OCI-LY7 (cell line): ENCODE data around the gene COL4A2. TPM values are rescaled to one million over a fixed set of nuclear protein-coding genes. Genes with fewer than 3 reads are reported as not detected.

Experiments used
- BruUV-seq: library from RNA; stranded (reverse); fragments of 400-500 nt; replicated peaks from 2 replicates; lab custom pipeline; 2021; lab: Mats Ljungman, UMichigan
- CTCF ChIA-PET: fragments of 300-600 bp; sonication (Branson Sonifier 250); formaldehyde crosslinking; loops from one replicate; lab custom pipeline; 2022; ENCODE audit warnings: antibody characterized with exemption; ENCODE audit not compliant: unreplicated experiment; lab: Charles Lee
- POLR2A ChIA-PET: fragments of 300-600 bp; sonication (Branson Sonifier 250); formaldehyde crosslinking; loops from one replicate; lab custom pipeline; 2022; ENCODE audit warnings: antibody characterized with exemption; lab: Charles Lee
- DNase-seq: peaks from one replicate; pipeline ENCODE4 v3.0.0-alpha.2; 2015; ENCODE audit warnings: low spot score
- H2AFZ ChIP-seq: fragments of 200-600 bp; sonication (generic), shearing (Covaris generic); 2 replicates; pipeline ENCODE4 v1.6.1; 2014; ENCODE audit warnings: mild to moderate bottlenecking, antibody characterized with exemption, low read length, moderate library complexity
- H3K27ac ChIP-seq: fragments of 200-600 bp; sonication (generic); 2 replicates; pipeline ENCODE4 v1.5.1; 2014; ENCODE audit warnings: mixed run types, low read depth, mild to moderate bottlenecking, moderate library complexity, low read length, inconsistent platforms; ENCODE audit not compliant: poor library complexity, severe bottlenecking
- H3K36me3 ChIP-seq: fragments of 200-600 bp; sonication (generic); 2 replicates; pipeline ENCODE4 v1.6.1; 2014; ENCODE audit warnings: mild to moderate bottlenecking, antibody characterized with exemption, low read length, moderate library complexity, mixed read lengths; ENCODE audit not compliant: insufficient read depth
- H3K4me1 ChIP-seq: fragments of 200-600 bp; sonication (generic); 2 replicates; pipeline ENCODE4 v1.5.1; 2014; ENCODE audit warnings: mild to moderate bottlenecking, low read length; ENCODE audit not compliant: insufficient read depth, poor library complexity, severe bottlenecking
- H3K4me2 ChIP-seq: fragments of 200-600 bp; sonication (generic); 2 replicates; pipeline ENCODE4 v1.6.1; 2014; ENCODE audit warnings: mild to moderate bottlenecking, low read length
- H3K4me3 ChIP-seq: fragments of 200-600 bp; sonication (generic); 2 replicates; pipeline ENCODE4 v1.5.1; 2014; ENCODE audit warnings: mild to moderate bottlenecking, low read depth, low read length; ENCODE audit not compliant: poor library complexity, severe bottlenecking
- H3K79me2 ChIP-seq: fragments of 200-600 bp; sonication (generic); 2 replicates; pipeline ENCODE4 v1.6.1; 2016; ENCODE audit warnings: low read depth, mild to moderate bottlenecking, low read length, moderate library complexity, mixed read lengths; ENCODE audit not compliant: insufficient read depth
- H3K9me2 ChIP-seq: fragments of 200-600 bp; sonication (generic); 2 replicates; pipeline ENCODE4 v1.6.1; 2016; ENCODE audit warnings: mild to moderate bottlenecking, low read length, mixed read lengths; ENCODE audit not compliant: insufficient read depth
- H3K9me3 ChIP-seq: fragments of 200-600 bp; sonication (generic); 2 replicates; pipeline ENCODE4 v1.6.1; 2014; ENCODE audit warnings: mild to moderate bottlenecking, mixed run types, low read length, mixed read lengths
- H4K20me1 ChIP-seq: fragments of 200-600 bp; sonication (generic); 2 replicates; pipeline ENCODE4 v1.6.1; 2014; ENCODE audit warnings: mild to moderate bottlenecking, antibody characterized with exemption, low read length, moderate library complexity, mixed read lengths; ENCODE audit not compliant: insufficient read depth
- EZH2phosphoT487 ChIP-seq: fragments of 200-600 bp; sonication (generic); IDR thresholded peaks from 2 replicates; pipeline ENCODE4 v1.6.1; 2018; ENCODE audit warnings: low read depth, borderline replicate concordance, mild to moderate bottlenecking, mixed run types, antibody characterized with exemption, low read length, moderate library complexity, mixed read lengths
- intact Hi-C: fragments of 100-400 bp; cut with micrococcal nuclease; formaldehyde crosslinking; loops from one replicate; pipeline ENCODE4 v1.10.0; 2022; ENCODE audit not compliant: unreplicated experiment
- total RNA-seq, 2 experiments: library from RNA; depleted of rRNA in 1 of 2; stranded (reverse); fragments of >200 nt in 1 of 2; shearing (Covaris generic) in 1 of 2; gene quantifications; 2 replicates each; pipeline ENCODE4 v1.2.3, GENCODE V29; 2014 to 2022
- TF ChIP-seq, protein P1 (sequence below): fragments of 200-600 bp; sonication (generic); conservative IDR thresholded peaks from 2 replicates; pipeline ENCODE4 v1.5.1; 2014; ENCODE audit warnings: mild to moderate bottlenecking, antibody characterized with exemption, low read length, moderate library complexity, mixed read lengths

Gene COL4A2
- total RNA-seq, 2 experiments from 2014 or later = 0.34 TPM; not detected in 1

GRCh38 chr13:110348309-110349105, 41.4 kb downstream of the COL4A2 start:
- H3K79me2 ChIP-seq = no peaks in the 10 kb centered on the region
- intact Hi-C loops = no loop called here
- H3K4me3 ChIP-seq = no peak overlapping the region
- ChIA-PET POLR2A (no interaction called here), CTCF (no interaction called here)
- no peaks in the 10 kb centered on the region for H4K20me1 ChIP-seq
- H3K4me1 ChIP-seq = no peaks in the 10 kb centered on the region
- H2AFZ ChIP-seq = no peak overlapping the region
- H3K27ac ChIP-seq = no peak overlapping the region
- no peak for TF ChIP-seq EZH2phosphoT487
- TF ChIP-seq, protein P1, sequence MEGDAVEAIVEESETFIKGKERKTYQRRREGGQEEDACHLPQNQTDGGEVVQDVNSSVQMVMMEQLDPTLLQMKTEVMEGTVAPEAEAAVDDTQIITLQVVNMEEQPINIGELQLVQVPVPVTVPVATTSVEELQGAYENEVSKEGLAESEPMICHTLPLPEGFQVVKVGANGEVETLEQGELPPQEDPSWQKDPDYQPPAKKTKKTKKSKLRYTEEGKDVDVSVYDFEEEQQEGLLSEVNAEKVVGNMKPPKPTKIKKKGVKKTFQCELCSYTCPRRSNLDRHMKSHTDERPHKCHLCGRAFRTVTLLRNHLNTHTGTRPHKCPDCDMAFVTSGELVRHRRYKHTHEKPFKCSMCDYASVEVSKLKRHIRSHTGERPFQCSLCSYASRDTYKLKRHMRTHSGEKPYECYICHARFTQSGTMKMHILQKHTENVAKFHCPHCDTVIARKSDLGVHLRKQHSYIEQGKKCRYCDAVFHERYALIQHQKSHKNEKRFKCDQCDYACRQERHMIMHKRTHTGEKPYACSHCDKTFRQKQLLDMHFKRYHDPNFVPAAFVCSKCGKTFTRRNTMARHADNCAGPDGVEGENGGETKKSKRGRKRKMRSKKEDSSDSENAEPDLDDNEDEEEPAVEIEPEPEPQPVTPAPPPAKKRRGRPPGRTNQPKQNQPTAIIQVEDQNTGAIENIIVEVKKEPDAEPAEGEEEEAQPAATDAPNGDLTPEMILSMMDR = no peak
- H3K9me3 ChIP-seq = no peaks in the 10 kb centered on the region
- no peak overlapping the region for H3K4me2 ChIP-seq
- no peaks in the 10 kb centered on the region for H3K9me2 ChIP-seq
- no peak for DNase-seq
- no peaks in the 10 kb centered on the region for H3K36me3 ChIP-seq
- BruUV-seq = no TSS peak

- no peak for TF ChIP-seq EZH2phosphoT487
- TF ChIP-seq, protein P1 = no peak
- Histone ChIP-seq H3K9me3 (no peaks in the 10 kb centered on the region), H3K79me2 (no peaks in the 10 kb centered on the region), H2AFZ (no peak overlapping the region), H3K4me1 (no peaks in the 10 kb centered on the region), H3K27ac (no peak overlapping the region), H3K36me3 (no peaks in the 10 kb centered on the region), H3K9me2 (no peaks in the 10 kb centered on the region), H4K20me1 (no peaks in the 10 kb centered on the region), H3K4me3 (no peak overlapping the region), H3K4me2 (no peak overlapping the region)
- BruUV-seq = no TSS peak
- DNase-seq = no peak
- ChIA-PET CTCF (no interaction called here), POLR2A (no interaction called here)
- intact Hi-C loops = no loop called here
Observed at GRCh38 chr13:110349239-110349638, 42.2 kb downstream of the COL4A2 start.

DNA sequence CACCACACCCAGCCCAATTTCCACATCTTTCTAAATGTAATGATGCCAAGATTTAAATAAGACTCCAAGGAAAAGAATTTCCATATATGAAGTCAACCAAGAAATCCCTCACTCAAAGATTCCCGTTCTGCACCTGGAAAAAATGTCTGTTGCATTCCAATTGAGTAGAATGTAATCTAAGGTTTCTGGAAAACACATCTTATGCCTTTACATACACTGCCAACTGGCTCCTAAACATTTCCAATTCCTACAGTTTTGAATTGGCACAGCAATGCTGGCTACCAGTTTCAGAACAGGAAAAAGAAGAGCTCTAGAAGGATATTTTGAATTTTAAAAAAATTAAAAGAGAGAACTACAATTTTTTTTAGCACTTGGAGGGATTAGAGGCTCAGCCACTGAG, 43.0 kb downstream of the COL4A2 start:
- TF ChIP-seq EZH2phosphoT487 = no peak
- TF ChIP-seq, protein P1 = no peak
- Histone ChIP-seq H3K9me2 (no peaks in the 10 kb centered on the region), H3K4me3 (no peak overlapping the region), H3K4me2 (no peak overlapping the region), H3K9me3 (no peaks in the 10 kb centered on the region), H4K20me1 (no peaks in the 10 kb centered on the region), H2AFZ (no peak overlapping the region), H3K79me2 (no peaks in the 10 kb centered on the region), H3K36me3 (no peaks in the 10 kb centered on the region), H3K27ac (no peak overlapping the region), H3K4me1 (no peaks in the 10 kb centered on the region)
- no peak for DNase-seq
- intact Hi-C loops = no loop called here
- BruUV-seq = no TSS peak
- ChIA-PET CTCF (no interaction called here), POLR2A (no interaction called here)
